HG02943 (cell line): ENCODE results near the gene HTR2C.
"Not testable (repeated sequence)": the region's sequence is repeated elsewhere in the genome, so short reads cannot be mapped to it uniquely, and the experiment has no call there.

ENCODE experiments used
- ATAC-seq: cut with Tn5 transposase; IDR thresholded peaks from one replicate; pipeline ENCODE4 v1.9.1; 2021; ENCODE audit warnings: mild to moderate bottlenecking, low read depth, moderate library complexity; ENCODE audit not compliant: unreplicated experiment

Gene HTR2C

GRCh38 chrX:114937090-114937489 lies 353.2 kb downstream of the HTR2C start:
- not testable (repeated sequence) for ATAC-seq

GRCh38 chrX:114952696-114953095 lies 368.8 kb downstream of the HTR2C start:
- no peak for ATAC-seq
